HL-60 (cell line): Measurements from ENCODE around the gene CMTM8.

ENCODE experiments used
- CTCF ChIP-seq: IDR thresholded peaks from one replicate; pipeline ENCODE4 v1.5.1; 2011; ENCODE audit warnings: low read length, control low read depth, inconsistent platforms; ENCODE audit not compliant: insufficient read depth
- POLR2AphosphoS5 ChIP-seq: IDR thresholded peaks from 2 replicates; pipeline ENCODE4 v1.6.1; 2012; ENCODE audit warnings: low read depth
- REST ChIP-seq: IDR thresholded peaks from 2 replicates; pipeline ENCODE4 v1.6.1; 2012; ENCODE audit warnings: low read depth; ENCODE audit not compliant: insufficient replicate concordance

DNA sequence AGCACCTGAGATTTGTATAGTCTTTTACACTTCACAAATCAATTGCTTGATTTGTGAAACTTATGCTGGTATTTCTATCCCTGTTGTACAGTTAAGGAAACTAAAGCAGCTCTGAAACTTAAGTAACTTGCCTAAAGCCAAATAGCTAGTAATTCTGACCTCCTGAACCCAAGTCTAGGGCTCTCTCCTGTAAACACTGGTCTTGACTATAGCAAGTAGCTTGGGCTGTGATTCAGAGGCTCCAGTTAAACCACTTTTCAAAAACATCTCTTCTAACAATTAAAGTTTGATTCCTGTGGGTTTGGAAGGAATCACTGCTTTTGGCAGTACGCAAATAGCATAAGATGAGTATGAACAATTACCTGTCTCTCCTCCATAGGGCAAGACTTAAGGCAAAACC is 18.5 kb upstream of the CMTM8 start:
- no peak for TF ChIP-seq CTCF
- no peak for TF ChIP-seq REST
- no peak for TF ChIP-seq POLR2AphosphoS5
